GM12892 (cell line): ENCODE measurements around the gene ADARB2.

Experiments
- DNase-seq: peaks from one replicate; pipeline ENCODE4 v3.0.0; 2011; ENCODE audit not compliant: insufficient read length
- FAIRE-seq: peaks from 2 replicates; lab custom pipeline; 2011; peaks lifted over from hg19 to GRCh38; lab: Jason Lieb, UNC
- POLR2A ChIP-seq: IDR thresholded peaks from 2 replicates; pipeline ENCODE4 v1.6.1; 2011; ENCODE audit warnings: low read depth, low read length, control low read depth
- POLR2AphosphoS5 ChIP-seq: IDR thresholded peaks from 2 replicates; pipeline ENCODE4 v1.6.1; 2011; ENCODE audit warnings: low read depth, low read length, control low read depth
- TAF1 ChIP-seq: IDR thresholded peaks from 2 replicates; pipeline ENCODE4 v1.6.1; 2011; ENCODE audit warnings: low read depth, mild to moderate bottlenecking, control low read depth, low read length, borderline replicate concordance

The ADARB2 gene

GRCh38 chr10:1525354-1526162, 211.8 kb downstream of the ADARB2 start:
- TF ChIP-seq TAF1: no peak
- TF ChIP-seq POLR2A: no peak
- no peak for TF ChIP-seq POLR2AphosphoS5
- DNase-seq (no peak), FAIRE-seq (no peak)

GRCh38 chr10:1524540-1524939, 212.8 kb downstream of the ADARB2 start:
- DNase-seq: no peak

GRCh38 chr10:1523221-1523620, 214.1 kb downstream of the ADARB2 start:
- DNase-seq: no peak
- FAIRE-seq: no peak
- TF ChIP-seq POLR2A (no peak), POLR2AphosphoS5 (no peak), TAF1 (no peak)

More at GRCh38 chr10:1524540-1524939, 212.8 kb downstream of the ADARB2 start:
- FAIRE-seq: no peak
- no peak for TF ChIP-seq POLR2AphosphoS5
- TF ChIP-seq POLR2A: no peak
- TF ChIP-seq TAF1: no peak

- no peak for FAIRE-seq
- TF ChIP-seq POLR2AphosphoS5: no peak
- no peak for DNase-seq
These were observed 215.1 kb downstream of the ADARB2 start for GRCh38 chr10:1522237-1522636.

GRCh38 chr10:1521741-1522140, 215.6 kb downstream of the ADARB2 start:
- TF ChIP-seq POLR2AphosphoS5 (no peak), POLR2A (no peak), TAF1 (no peak)
- no peak for FAIRE-seq
- no peak for DNase-seq

- no peak for FAIRE-seq
- TF ChIP-seq TAF1 (no peak), POLR2A (no peak), POLR2AphosphoS5 (no peak)
These were observed 216.3 kb downstream of the ADARB2 start for GRCh38 chr10:1520909-1521565.

GRCh38 chr10:1519391-1519790, 217.9 kb downstream of the ADARB2 start:
- no peak for DNase-seq
- FAIRE-seq: no peak
- no peak for TF ChIP-seq POLR2AphosphoS5
- no peak for TF ChIP-seq POLR2A
- TF ChIP-seq TAF1: no peak

More at GRCh38 chr10:1520909-1521565, 216.3 kb downstream of the ADARB2 start:
- DNase-seq: no peak

GRCh38 chr10:1517684-1518083, 219.6 kb downstream of the ADARB2 start:
- no peak for DNase-seq
- no peak for FAIRE-seq
- TF ChIP-seq POLR2AphosphoS5 (no peak), POLR2A (no peak), TAF1 (no peak)

GRCh38 chr10:1516492-1517165, 220.7 kb downstream of the ADARB2 start:
- TF ChIP-seq TAF1: no peak
- no peak for TF ChIP-seq POLR2AphosphoS5
- no peak for TF ChIP-seq POLR2A
- DNase-seq: no peak
- no peak for FAIRE-seq

- no peak for TF ChIP-seq POLR2AphosphoS5
- no peak for TF ChIP-seq TAF1
- no peak for TF ChIP-seq POLR2A
- no peak for DNase-seq
- no peak for FAIRE-seq
These were observed 221.4 kb downstream of the ADARB2 start for GRCh38 chr10:1515780-1516491.

- TF ChIP-seq TAF1 (no peak), POLR2AphosphoS5 (no peak), POLR2A (no peak)
- DNase-seq (no peak), FAIRE-seq (no peak)
These were observed 222.1 kb downstream of the ADARB2 start for GRCh38 chr10:1515121-1515779.

GRCh38 chr10:1514681-1515080, 222.6 kb downstream of the ADARB2 start:
- FAIRE-seq (no peak), DNase-seq (no peak)
- TF ChIP-seq POLR2AphosphoS5 (no peak), POLR2A (no peak), TAF1 (no peak)
